Brain microvascular endothelial cell (primary cell): ENCODE results near the gene WDR27.

Experiments
- DNase-seq: peaks from one replicate; pipeline ENCODE4 v3.0.0-alpha.2; 2020
- H3K27ac ChIP-seq: fragments of 250-450 bp; sonication (Bioruptor Pico); 2 replicates; pipeline ENCODE4 v1.5.1; 2020; ENCODE audit warnings: mild to moderate bottlenecking, moderate library complexity
- H3K27me3 ChIP-seq: fragments of 250-450 bp; sonication (Bioruptor Pico); replicated peaks from 2 replicates; pipeline ENCODE4 v1.5.1; 2020; ENCODE audit warnings: mild to moderate bottlenecking
- H3K36me3 ChIP-seq: fragments of 250-450 bp; sonication (Bioruptor Pico); replicated peaks from 2 replicates; pipeline ENCODE4 v1.5.1; 2020; ENCODE audit warnings: mild to moderate bottlenecking
- H3K4me3 ChIP-seq: 2 replicates; pipeline ENCODE4 v1.5.1; 2011; ENCODE audit warnings: low read depth, mild to moderate bottlenecking, control low read depth, low read length, moderate library complexity
- in situ Hi-C: cut with HindIII; loops from 2 replicates; pipeline ENCODE4 v1.10.0; 2017; ENCODE audit warnings: low sequenced_read_pairs, low pct_ligation_motif_present
- TF ChIP-seq, protein P1 (sequence below): IDR thresholded peaks from 2 replicates; pipeline ENCODE4 v1.5.1; 2011; ENCODE audit warnings: low read depth, mild to moderate bottlenecking, moderate library complexity, low read length, control low read depth, inconsistent platforms; ENCODE audit errors: missing control alignments

Gene WDR27

GRCh38 chr6:169501128-169501527 lies 200.7 kb downstream of the WDR27 start:
- Histone ChIP-seq H3K4me3 (no peak overlapping the region), H3K36me3 (no peaks in the 10 kb centered on the region), H3K27ac (no peak overlapping the region), H3K27me3 (no peaks in the 10 kb centered on the region)
- in situ Hi-C loops: no loop called here
- TF ChIP-seq, protein P1, sequence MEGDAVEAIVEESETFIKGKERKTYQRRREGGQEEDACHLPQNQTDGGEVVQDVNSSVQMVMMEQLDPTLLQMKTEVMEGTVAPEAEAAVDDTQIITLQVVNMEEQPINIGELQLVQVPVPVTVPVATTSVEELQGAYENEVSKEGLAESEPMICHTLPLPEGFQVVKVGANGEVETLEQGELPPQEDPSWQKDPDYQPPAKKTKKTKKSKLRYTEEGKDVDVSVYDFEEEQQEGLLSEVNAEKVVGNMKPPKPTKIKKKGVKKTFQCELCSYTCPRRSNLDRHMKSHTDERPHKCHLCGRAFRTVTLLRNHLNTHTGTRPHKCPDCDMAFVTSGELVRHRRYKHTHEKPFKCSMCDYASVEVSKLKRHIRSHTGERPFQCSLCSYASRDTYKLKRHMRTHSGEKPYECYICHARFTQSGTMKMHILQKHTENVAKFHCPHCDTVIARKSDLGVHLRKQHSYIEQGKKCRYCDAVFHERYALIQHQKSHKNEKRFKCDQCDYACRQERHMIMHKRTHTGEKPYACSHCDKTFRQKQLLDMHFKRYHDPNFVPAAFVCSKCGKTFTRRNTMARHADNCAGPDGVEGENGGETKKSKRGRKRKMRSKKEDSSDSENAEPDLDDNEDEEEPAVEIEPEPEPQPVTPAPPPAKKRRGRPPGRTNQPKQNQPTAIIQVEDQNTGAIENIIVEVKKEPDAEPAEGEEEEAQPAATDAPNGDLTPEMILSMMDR: no peak
- DNase-seq: no peak

GRCh38 chr6:169500688-169501087 lies 201.1 kb downstream of the WDR27 start:
- no peak overlapping the region for H3K27ac ChIP-seq
- no peaks in the 10 kb centered on the region for H3K27me3 ChIP-seq
- in situ Hi-C loops: no loop called here
- DNase-seq: no peak
- TF ChIP-seq, protein P1: no peak
- no peaks in the 10 kb centered on the region for H3K36me3 ChIP-seq
- H3K4me3 ChIP-seq: no peak overlapping the region

DNA sequence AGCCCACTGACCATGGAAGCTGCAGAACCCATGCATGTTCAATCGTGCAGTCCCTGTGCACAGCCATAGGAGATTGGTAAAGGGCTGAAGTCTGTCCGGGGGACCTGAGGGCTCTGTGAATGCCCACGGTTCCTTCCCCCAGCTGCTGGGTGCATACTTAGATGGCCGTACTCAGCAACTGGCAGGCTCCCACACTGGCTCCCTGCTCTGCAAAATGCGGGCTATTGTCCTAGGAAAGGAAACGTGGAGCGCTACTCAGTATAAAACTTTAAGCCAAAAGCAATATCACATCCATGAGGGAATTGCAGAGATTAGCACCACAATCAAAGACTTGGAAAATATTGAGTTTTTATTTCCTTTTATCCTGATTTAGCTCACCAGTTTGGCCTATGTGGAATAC lies 202.0 kb downstream of the WDR27 start:
- Histone ChIP-seq H3K36me3 (no peaks in the 10 kb centered on the region), H3K4me3 (no peak overlapping the region), H3K27me3 (no peaks in the 10 kb centered on the region), H3K27ac (no peak overlapping the region)
- TF ChIP-seq, protein P1: no peak
- DNase-seq: no peak
- in situ Hi-C loops: no loop called here

- DNase-seq: no peak
- Histone ChIP-seq H3K27me3 (no peaks in the 10 kb centered on the region), H3K27ac (no peak overlapping the region), H3K36me3 (no peaks in the 10 kb centered on the region), H3K4me3 (no peak overlapping the region)
- in situ Hi-C loops: no loop called here
- TF ChIP-seq, protein P1: no peak
These were observed 202.8 kb downstream of the WDR27 start for GRCh38 chr6:169498916-169499513.

GRCh38 chr6:169495601-169496000 lies 206.2 kb downstream of the WDR27 start:
- DNase-seq: no peak

More at GRCh38 chr6:169495601-169496000, 206.2 kb downstream of the WDR27 start:
- H3K27me3 ChIP-seq: no peaks in the 10 kb centered on the region
- no peaks in the 10 kb centered on the region for H3K36me3 ChIP-seq
- in situ Hi-C loops: no loop called here
- no peak overlapping the region for H3K4me3 ChIP-seq
- no peak overlapping the region for H3K27ac ChIP-seq
- TF ChIP-seq, protein P1: no peak
